Measurements from ENCODE around the gene CREB1. TPM values are rescaled to one million over a fixed set of nuclear protein-coding genes. Genes with fewer than 3 reads are reported as not detected.

The CREB1 gene
- total RNA-seq, 1 experiment from 2014 or later = 43.5 TPM

- no peaks in the 10 kb centered on the region for H3K9me3 ChIP-seq (ENCODE audit: low read length)
- H3K9ac ChIP-seq (ENCODE audit: low read length) = no peak overlapping the region
- no peak for DNase-seq
- no peaks in the 10 kb centered on the region for H4K20me1 ChIP-seq (ENCODE audit: low read length)
- H3K9me2 ChIP-seq (replicated peaks; ENCODE audit: low read length) = no peaks in the 10 kb centered on the region
- H3K4me1 ChIP-seq (ENCODE audit: insufficient read depth, low read length) = no peaks in the 10 kb centered on the region
- H3K27ac ChIP-seq (ENCODE audit: low read length) = no peak overlapping the region
- no peaks in the 10 kb centered on the region for H3K27me3 ChIP-seq (ENCODE audit: low read length)
- ATAC-seq = no peak
- no TSS peak for BruUV-seq (replicated peaks)
- no peak overlapping the region for H3K4me3 ChIP-seq (ENCODE audit: low read length)
- H3F3A ChIP-seq (ENCODE audit: low read length, unreplicated experiment) = no peaks in the 10 kb centered on the region
- ChIA-PET POLR2A (ENCODE audit: unreplicated experiment) (no interaction called here), CTCF (no interaction called here)
- H3K36me3 ChIP-seq (ENCODE audit: low read depth, low read length) = peaks cover 34% of the 10 kb centered on the region
- intact Hi-C loops (cut with micrococcal nuclease) = no loop called here
- no peak overlapping the region for H2AFZ ChIP-seq (ENCODE audit: low read length)
- no peaks in the 10 kb centered on the region for H3K79me2 ChIP-seq (ENCODE audit: low read length)
- TF ChIP-seq, protein P1, sequence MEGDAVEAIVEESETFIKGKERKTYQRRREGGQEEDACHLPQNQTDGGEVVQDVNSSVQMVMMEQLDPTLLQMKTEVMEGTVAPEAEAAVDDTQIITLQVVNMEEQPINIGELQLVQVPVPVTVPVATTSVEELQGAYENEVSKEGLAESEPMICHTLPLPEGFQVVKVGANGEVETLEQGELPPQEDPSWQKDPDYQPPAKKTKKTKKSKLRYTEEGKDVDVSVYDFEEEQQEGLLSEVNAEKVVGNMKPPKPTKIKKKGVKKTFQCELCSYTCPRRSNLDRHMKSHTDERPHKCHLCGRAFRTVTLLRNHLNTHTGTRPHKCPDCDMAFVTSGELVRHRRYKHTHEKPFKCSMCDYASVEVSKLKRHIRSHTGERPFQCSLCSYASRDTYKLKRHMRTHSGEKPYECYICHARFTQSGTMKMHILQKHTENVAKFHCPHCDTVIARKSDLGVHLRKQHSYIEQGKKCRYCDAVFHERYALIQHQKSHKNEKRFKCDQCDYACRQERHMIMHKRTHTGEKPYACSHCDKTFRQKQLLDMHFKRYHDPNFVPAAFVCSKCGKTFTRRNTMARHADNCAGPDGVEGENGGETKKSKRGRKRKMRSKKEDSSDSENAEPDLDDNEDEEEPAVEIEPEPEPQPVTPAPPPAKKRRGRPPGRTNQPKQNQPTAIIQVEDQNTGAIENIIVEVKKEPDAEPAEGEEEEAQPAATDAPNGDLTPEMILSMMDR (conservative IDR thresholded peaks at IDR 0.05; ENCODE audit: low read depth, low read length) = no peak
- TF ChIP-seq EZH2 (IDR thresholded peaks at IDR 0.05; ENCODE audit: low read length, unreplicated experiment) (no peak), EZH2phosphoT487 (IDR thresholded peaks at IDR 0.05; ENCODE audit: borderline replicate concordance, low read length) (no peak)
- no peak overlapping the region for H3K4me2 ChIP-seq (ENCODE audit: low read length)
Measured at GRCh38 chr2:207589143-207589542, 59.4 kb downstream of the CREB1 start.

DNA sequence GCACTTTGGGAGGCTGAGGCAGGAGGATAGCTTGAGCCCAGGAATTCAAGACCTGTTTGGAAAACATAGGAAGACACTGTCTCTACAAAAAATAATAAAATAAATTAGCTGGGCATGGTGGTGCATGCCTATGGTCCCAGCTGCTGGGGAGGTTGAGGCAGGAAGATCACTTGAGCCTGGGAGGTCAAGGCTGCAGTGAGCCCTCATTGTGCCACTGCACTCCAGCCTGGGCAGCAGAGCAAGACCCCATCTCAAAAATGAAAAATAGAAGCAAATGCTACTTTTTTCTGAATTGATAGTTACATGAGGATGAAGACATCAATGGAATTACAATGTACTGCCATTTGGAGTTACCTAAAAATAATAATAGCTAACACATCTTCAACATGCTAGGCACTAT, 63.5 kb downstream of the CREB1 start:
- POLR2A ChIA-PET (ENCODE audit: unreplicated experiment) = interaction anchor here (0.6 kb wide), 1 partner anchor 62 kb away, joined by 3 read pairs; no protein-coding TSS in a partner anchor
- TF ChIP-seq, protein P1 (conservative IDR thresholded peaks at IDR 0.05; ENCODE audit: low read depth, low read length) = no peak
- TF ChIP-seq EZH2phosphoT487 (IDR thresholded peaks at IDR 0.05; ENCODE audit: borderline replicate concordance, low read length) (no peak), EZH2 (IDR thresholded peaks at IDR 0.05; ENCODE audit: low read length, unreplicated experiment) (no peak)
- no TSS peak for BruUV-seq (replicated peaks)

DNA sequence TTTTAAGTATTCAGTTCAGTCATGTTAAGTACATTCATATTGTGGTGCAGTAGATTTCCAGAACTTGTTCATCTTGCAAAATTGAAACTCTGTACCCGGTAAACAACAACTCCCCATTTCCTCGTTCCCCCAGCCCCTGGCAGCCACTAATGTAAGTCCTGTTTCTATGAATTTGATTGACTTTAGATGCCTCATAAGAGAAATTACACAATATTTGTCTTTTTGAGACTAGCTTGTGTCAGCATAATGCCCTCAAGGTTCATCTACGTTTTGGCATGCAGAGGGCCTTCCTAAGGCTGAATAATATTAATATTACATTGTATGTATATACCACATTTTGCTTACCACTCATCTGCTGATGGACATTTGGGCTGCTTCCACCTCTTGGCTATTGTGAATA, 64.5 kb downstream of the CREB1 start:
- Histone ChIP-seq H3K4me1 (ENCODE audit: insufficient read depth, low read length) (no peaks in the 10 kb centered on the region), H3K27me3 (ENCODE audit: low read length) (no peaks in the 10 kb centered on the region), H2AFZ (ENCODE audit: low read length) (no peak overlapping the region), H4K20me1 (ENCODE audit: low read length) (no peaks in the 10 kb centered on the region), H3K27ac (ENCODE audit: low read length) (no peak overlapping the region), H3F3A (ENCODE audit: low read length, unreplicated experiment) (no peaks in the 10 kb centered on the region), H3K79me2 (ENCODE audit: low read length) (no peaks in the 10 kb centered on the region), H3K36me3 (ENCODE audit: low read depth, low read length) (peaks cover 32% of the 10 kb centered on the region), H3K9me2 (replicated peaks; ENCODE audit: low read length) (no peaks in the 10 kb centered on the region), H3K9me3 (ENCODE audit: low read length) (no peaks in the 10 kb centered on the region), H3K4me2 (ENCODE audit: low read length) (no peak overlapping the region), H3K4me3 (ENCODE audit: low read length) (no peak overlapping the region), H3K9ac (ENCODE audit: low read length) (no peak overlapping the region)
- no peak for DNase-seq
- no peak for ATAC-seq
- no TSS peak for BruUV-seq (replicated peaks)
- POLR2A ChIA-PET (ENCODE audit: unreplicated experiment) = no interaction called here
- TF ChIP-seq, protein P1 (conservative IDR thresholded peaks at IDR 0.05; ENCODE audit: low read depth, low read length) = no peak
- TF ChIP-seq EZH2 (IDR thresholded peaks at IDR 0.05; ENCODE audit: low read length, unreplicated experiment) = no peak
- TF ChIP-seq EZH2phosphoT487 (IDR thresholded peaks at IDR 0.05; ENCODE audit: borderline replicate concordance, low read length) = no peak
- CTCF ChIA-PET = interaction anchor here (0.7 kb wide), 1 partner anchor 230 kb away, joined by 3 read pairs; no protein-coding TSS in a partner anchor
- intact Hi-C loops (cut with micrococcal nuclease) = no loop called here

More for the DNA sequence above, 63.5 kb downstream of the CREB1 start:
- DNase-seq (no peak), ATAC-seq (no peak)
- Histone ChIP-seq H3F3A (ENCODE audit: low read length, unreplicated experiment) (no peaks in the 10 kb centered on the region), H3K79me2 (ENCODE audit: low read length) (no peaks in the 10 kb centered on the region), H3K9ac (ENCODE audit: low read length) (no peak overlapping the region), H3K4me3 (ENCODE audit: low read length) (no peak overlapping the region), H2AFZ (ENCODE audit: low read length) (no peak overlapping the region), H3K9me2 (replicated peaks; ENCODE audit: low read length) (no peaks in the 10 kb centered on the region), H3K4me2 (ENCODE audit: low read length) (no peak overlapping the region), H3K27ac (ENCODE audit: low read length) (no peak overlapping the region), H4K20me1 (ENCODE audit: low read length) (no peaks in the 10 kb centered on the region), H3K36me3 (ENCODE audit: low read depth, low read length) (peaks cover 32% of the 10 kb centered on the region), H3K27me3 (ENCODE audit: low read length) (no peaks in the 10 kb centered on the region), H3K9me3 (ENCODE audit: low read length) (no peaks in the 10 kb centered on the region), H3K4me1 (ENCODE audit: insufficient read depth, low read length) (no peaks in the 10 kb centered on the region)
- CTCF ChIA-PET = no interaction called here
- intact Hi-C loops (cut with micrococcal nuclease) = no loop called here

Data from PC-3 (cell line).